Measurements from ENCODE around the gene NEURL3.

The NEURL3 gene

DNA sequence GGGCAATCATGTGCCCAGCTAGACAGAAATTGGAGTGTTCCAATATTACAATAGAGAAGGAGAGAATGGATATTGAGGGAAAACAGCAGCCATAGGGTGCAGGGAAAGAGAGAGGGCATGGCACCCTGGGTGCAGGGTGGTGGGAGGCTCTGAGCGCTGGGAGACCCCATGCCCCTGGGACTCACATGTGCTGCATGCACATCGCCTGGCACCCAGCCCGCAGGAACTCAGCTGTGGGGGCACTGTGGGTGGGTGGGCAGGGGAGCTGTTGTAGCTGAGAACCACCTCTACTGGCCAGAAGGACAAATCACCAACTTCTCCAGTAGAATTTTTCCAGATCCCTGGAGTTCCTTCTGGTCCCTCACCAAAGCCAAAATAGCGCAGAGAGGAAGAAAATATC, 7.2 kb upstream of the NEURL3 start:
- ChIA-PET POLR2A (ENCODE audit: low non-redundant PET) (no interaction called here), CTCF (interaction anchor here (0.8 to 2.9 kb wide), 2 partner anchors 105 to 490 kb away, joined by 3 to 13 read pairs; no protein-coding TSS in a partner anchor)
- no peak overlapping the region for H3K27ac ChIP-seq
- DNase-seq (ENCODE audit: low spot score), result no peak
- TF ChIP-seq CTCF (conservative IDR thresholded peaks at IDR 0.05; ENCODE audit: low read depth), result no peak

DNA sequence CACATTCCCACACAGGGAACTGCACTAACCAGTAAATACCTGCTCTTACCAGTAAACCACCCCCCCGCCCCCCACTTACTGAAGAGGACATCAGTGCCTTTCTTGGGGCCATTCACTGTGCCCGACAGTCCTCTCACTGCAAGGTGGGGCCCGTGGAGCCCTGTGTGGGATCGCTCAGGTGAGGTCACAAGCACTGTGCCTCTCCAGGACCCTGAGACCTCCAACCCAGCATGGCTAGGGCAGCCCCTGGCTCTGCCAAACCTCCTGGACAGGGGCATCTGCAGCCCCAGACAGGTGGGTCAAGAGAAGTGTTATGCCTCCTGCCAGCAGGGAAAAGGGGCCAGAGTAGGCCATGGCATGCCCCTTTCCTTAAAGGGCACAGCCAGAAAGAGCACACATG, 6.7 kb upstream of the NEURL3 start:
- no peak for TF ChIP-seq CTCF (conservative IDR thresholded peaks at IDR 0.05; ENCODE audit: low read depth)
- CTCF ChIA-PET, result no interaction called here
- no peak for DNase-seq (ENCODE audit: low spot score)
- no peak overlapping the region for H3K27ac ChIP-seq
- POLR2A ChIA-PET (ENCODE audit: low non-redundant PET), result no interaction called here

GRCh38 chr2:96510931-96511595, 5.9 kb upstream of the NEURL3 start:
- TF ChIP-seq CTCF (conservative IDR thresholded peaks at IDR 0.05; ENCODE audit: low read depth), result no peak
- no peak for DNase-seq (ENCODE audit: low spot score)
- POLR2A ChIA-PET (ENCODE audit: low non-redundant PET), result no interaction called here
- H3K27ac ChIP-seq, result no peak overlapping the region
- CTCF ChIA-PET, result interaction anchor here (0.6 to 3.2 kb wide), 7 partner anchors 13 to 471 kb away, joined by 3 to 63 read pairs (median 4); no protein-coding TSS in a partner anchor

- DNase-seq (ENCODE audit: low spot score), result no peak
- POLR2A ChIA-PET (ENCODE audit: low non-redundant PET), result no interaction called here
- no peak overlapping the region for H3K27ac ChIP-seq
- CTCF ChIA-PET, result interaction anchor here (0.6 to 3.2 kb wide), 15 partner anchors 9 to 1136 kb away, joined by 3 to 63 read pairs (median 5); partner anchors contain the start of gene COX5B
- no peak for TF ChIP-seq CTCF (conservative IDR thresholded peaks at IDR 0.05; ENCODE audit: low read depth)
Observed at GRCh38 chr2:96509847-96510230, 4.7 kb upstream of the NEURL3 start.

DNA sequence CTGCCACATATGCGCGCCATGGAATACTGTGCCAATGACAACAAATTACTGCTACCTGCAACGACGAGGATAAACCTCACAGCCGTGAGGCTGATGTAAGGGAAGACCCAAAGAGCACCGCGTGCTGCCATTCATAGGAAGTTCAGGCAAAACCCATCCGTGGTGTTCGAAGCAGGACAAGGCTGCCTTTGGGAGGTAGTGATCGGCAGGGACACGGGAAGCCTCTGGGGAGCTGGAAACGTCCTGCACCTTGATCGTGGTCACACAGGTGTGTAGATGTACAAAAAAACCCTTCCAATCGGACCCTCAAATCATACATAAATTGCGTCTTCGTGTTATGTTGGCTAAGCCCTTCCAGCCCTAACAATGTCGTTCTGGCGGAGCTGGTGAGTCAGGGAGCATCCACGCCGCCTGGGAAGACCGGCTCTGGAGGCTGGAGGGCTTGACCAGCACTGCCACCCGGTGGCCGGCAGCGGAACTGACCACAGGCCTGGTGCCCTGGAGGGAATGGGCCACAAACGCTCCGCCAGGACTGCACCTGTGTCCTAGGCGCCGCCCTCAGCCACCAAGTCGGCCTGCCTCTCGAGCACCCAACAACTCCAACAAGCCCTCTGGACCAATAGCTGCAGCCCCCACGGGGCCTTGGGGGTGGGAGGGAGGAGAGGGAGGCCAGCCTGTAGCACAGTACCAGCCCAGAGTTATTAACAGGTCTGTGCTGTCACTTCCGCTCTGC, 4.1 kb upstream of the NEURL3 start:
- POLR2A ChIA-PET (ENCODE audit: low non-redundant PET), result no interaction called here
- no peak overlapping the region for H3K27ac ChIP-seq
- CTCF ChIA-PET, result interaction anchor here (0.6 to 3.2 kb wide), 27 partner anchors 9 to 1136 kb away, joined by 3 to 63 read pairs (median 4); partner anchors contain the start of genes COX5B and NCAPH
- peak; percentile 96 for TF ChIP-seq CTCF (conservative IDR thresholded peaks at IDR 0.05; ENCODE audit: low read depth)
- peak; percentile 84 for DNase-seq (ENCODE audit: low spot score)

GRCh38 chr2:96508521-96509113, 3.5 kb upstream of the NEURL3 start:
- ChIA-PET POLR2A (ENCODE audit: low non-redundant PET) (no interaction called here), CTCF (interaction anchor here (0.6 to 3.2 kb wide), 19 partner anchors 9 to 325 kb away, joined by 3 to 63 read pairs (median 4); partner anchors contain the start of gene NCAPH)
- no peak for DNase-seq (ENCODE audit: low spot score)
- H3K27ac ChIP-seq, result no peak overlapping the region
- TF ChIP-seq CTCF (conservative IDR thresholded peaks at IDR 0.05; ENCODE audit: low read depth), result no peak
